SK-N-SH treated with all-trans-retinoic acid at 6 μM for 48 hours (cell line): ENCODE data around the gene FDXR.

Source experiments
- ISL1 ChIP-seq: fragments of 250-450 bp; sonication (Bioruptor Pico); IDR thresholded peaks from 2 replicates; pipeline ENCODE4 v2.1.2; 2022; ENCODE audit warnings: mild to moderate bottlenecking, moderate library complexity
- OSR1 ChIP-seq: fragments of 250-450 bp; sonication (Bioruptor Pico); IDR thresholded peaks from 2 replicates; pipeline ENCODE4 v1.8.0; 2022; ENCODE audit warnings: moderate library complexity, mild to moderate bottlenecking, inconsistent platforms
- ZFP3 ChIP-seq: fragments of 250-450 bp; sonication (Bioruptor Pico); IDR thresholded peaks from 2 replicates; pipeline ENCODE4 v1.5.0; 2020; ENCODE audit warnings: mild to moderate bottlenecking, moderate library complexity

GRCh38 chr17:74921026-74921681 lies 48.4 kb upstream of the FDXR start:
- no peak for TF ChIP-seq ZFP3
- no peak for TF ChIP-seq ISL1 (CRISPR knock-in tag)
- no peak for TF ChIP-seq OSR1 (CRISPR knock-in tag)
